ENCODE results near the gene FBXL7.

Gene FBXL7

DNA sequence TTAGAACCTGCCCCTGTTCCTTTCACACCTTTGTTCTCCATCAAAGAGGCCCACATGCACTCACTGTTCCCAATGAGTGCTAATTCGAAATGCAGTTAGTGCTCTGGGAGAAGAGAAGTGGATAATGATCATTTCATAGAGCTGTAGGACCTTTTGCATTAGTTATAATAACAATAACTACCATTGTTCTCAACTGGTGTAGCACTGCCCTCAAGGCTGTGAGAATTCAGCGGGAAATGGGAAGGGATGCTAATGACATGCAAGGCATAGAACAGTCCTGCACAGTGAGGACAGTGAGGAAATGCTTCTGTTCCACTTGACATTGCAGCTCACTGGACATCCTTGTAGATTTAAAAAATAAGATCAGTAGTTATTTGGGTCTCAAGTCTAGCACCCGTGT is 187.4 kb downstream of the FBXL7 start:
- no peak overlapping the region for H3K27ac ChIP-seq (ENCODE audit: low read depth, low read length, poor library complexity, severe bottlenecking)
- no peak overlapping the region for H3K4me3 ChIP-seq (ENCODE audit: low read depth, low read length, poor library complexity, severe bottlenecking)
- H3K4me1 ChIP-seq (ENCODE audit: insufficient read depth, low read length, severe bottlenecking) = no peaks in the 10 kb centered on the region
- H3K79me2 ChIP-seq (ENCODE audit: insufficient read depth, low read length) = no peaks in the 10 kb centered on the region
- no peaks in the 10 kb centered on the region for H3K36me3 ChIP-seq (ENCODE audit: insufficient read depth, low read length)
- H3F3A ChIP-seq (ENCODE audit: insufficient read depth, low read length) = no peaks in the 10 kb centered on the region
- H3K9me2 ChIP-seq (ENCODE audit: low read depth, low read length) = no peaks in the 10 kb centered on the region
- H3K9me3 ChIP-seq (ENCODE audit: low read length) = no peaks in the 10 kb centered on the region
- H2AFZ ChIP-seq (ENCODE audit: low read length) = no peak overlapping the region
- H4K20me1 ChIP-seq (ENCODE audit: insufficient read depth, low read length) = no peaks in the 10 kb centered on the region
- H3K9ac ChIP-seq (ENCODE audit: low read length) = no peak overlapping the region
- no peaks in the 10 kb centered on the region for H3K27me3 ChIP-seq (ENCODE audit: insufficient read depth, low read length)
- TF ChIP-seq EZH2 (IDR thresholded peaks at IDR 0.05; ENCODE audit: borderline replicate concordance, low read length) = no peak
- TF ChIP-seq, protein P1, sequence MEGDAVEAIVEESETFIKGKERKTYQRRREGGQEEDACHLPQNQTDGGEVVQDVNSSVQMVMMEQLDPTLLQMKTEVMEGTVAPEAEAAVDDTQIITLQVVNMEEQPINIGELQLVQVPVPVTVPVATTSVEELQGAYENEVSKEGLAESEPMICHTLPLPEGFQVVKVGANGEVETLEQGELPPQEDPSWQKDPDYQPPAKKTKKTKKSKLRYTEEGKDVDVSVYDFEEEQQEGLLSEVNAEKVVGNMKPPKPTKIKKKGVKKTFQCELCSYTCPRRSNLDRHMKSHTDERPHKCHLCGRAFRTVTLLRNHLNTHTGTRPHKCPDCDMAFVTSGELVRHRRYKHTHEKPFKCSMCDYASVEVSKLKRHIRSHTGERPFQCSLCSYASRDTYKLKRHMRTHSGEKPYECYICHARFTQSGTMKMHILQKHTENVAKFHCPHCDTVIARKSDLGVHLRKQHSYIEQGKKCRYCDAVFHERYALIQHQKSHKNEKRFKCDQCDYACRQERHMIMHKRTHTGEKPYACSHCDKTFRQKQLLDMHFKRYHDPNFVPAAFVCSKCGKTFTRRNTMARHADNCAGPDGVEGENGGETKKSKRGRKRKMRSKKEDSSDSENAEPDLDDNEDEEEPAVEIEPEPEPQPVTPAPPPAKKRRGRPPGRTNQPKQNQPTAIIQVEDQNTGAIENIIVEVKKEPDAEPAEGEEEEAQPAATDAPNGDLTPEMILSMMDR (IDR thresholded peaks at IDR 0.05; ENCODE audit: low read length) = no peak
- no peak overlapping the region for H3K4me2 ChIP-seq (ENCODE audit: low read length)

DNA sequence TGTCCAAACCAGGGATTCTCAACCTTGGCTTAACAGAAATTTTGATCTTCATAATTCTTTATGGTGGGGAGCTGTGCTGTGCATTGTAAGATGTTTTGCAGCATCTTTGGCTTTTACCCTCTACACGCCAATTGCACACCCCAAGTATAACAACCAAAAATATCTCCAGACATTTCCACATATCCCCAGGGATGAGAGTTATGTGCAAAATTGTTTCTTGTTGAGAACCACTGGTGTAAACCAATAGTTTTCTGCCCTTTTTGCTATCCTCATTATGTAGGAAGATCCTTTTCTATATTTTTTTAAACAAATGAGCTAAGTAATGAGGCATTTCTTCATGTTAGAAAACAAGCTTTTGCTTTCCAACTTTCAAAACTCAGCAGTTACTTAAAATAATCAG is 189.9 kb downstream of the FBXL7 start:
- H3K27ac ChIP-seq (ENCODE audit: low read depth, low read length, poor library complexity, severe bottlenecking) = no peak overlapping the region
- TF ChIP-seq, protein P1 (IDR thresholded peaks at IDR 0.05; ENCODE audit: low read length) = no peak
- no peak for TF ChIP-seq EZH2 (IDR thresholded peaks at IDR 0.05; ENCODE audit: borderline replicate concordance, low read length)
- H3K4me1 ChIP-seq (ENCODE audit: insufficient read depth, low read length, severe bottlenecking) = no peaks in the 10 kb centered on the region
- no peak overlapping the region for H2AFZ ChIP-seq (ENCODE audit: low read length)
- no peaks in the 10 kb centered on the region for H3K36me3 ChIP-seq (ENCODE audit: insufficient read depth, low read length)
- no peaks in the 10 kb centered on the region for H3K27me3 ChIP-seq (ENCODE audit: insufficient read depth, low read length)
- H3F3A ChIP-seq (ENCODE audit: insufficient read depth, low read length) = no peaks in the 10 kb centered on the region
- H3K9me2 ChIP-seq (ENCODE audit: low read depth, low read length) = no peaks in the 10 kb centered on the region
- no peak overlapping the region for H3K9ac ChIP-seq (ENCODE audit: low read length)
- no peaks in the 10 kb centered on the region for H3K79me2 ChIP-seq (ENCODE audit: insufficient read depth, low read length)
- no peak overlapping the region for H3K4me3 ChIP-seq (ENCODE audit: low read depth, low read length, poor library complexity, severe bottlenecking)
- H3K4me2 ChIP-seq (ENCODE audit: low read length) = no peak overlapping the region
- no peaks in the 10 kb centered on the region for H4K20me1 ChIP-seq (ENCODE audit: insufficient read depth, low read length)
- no peaks in the 10 kb centered on the region for H3K9me3 ChIP-seq (ENCODE audit: low read length)

DNA sequence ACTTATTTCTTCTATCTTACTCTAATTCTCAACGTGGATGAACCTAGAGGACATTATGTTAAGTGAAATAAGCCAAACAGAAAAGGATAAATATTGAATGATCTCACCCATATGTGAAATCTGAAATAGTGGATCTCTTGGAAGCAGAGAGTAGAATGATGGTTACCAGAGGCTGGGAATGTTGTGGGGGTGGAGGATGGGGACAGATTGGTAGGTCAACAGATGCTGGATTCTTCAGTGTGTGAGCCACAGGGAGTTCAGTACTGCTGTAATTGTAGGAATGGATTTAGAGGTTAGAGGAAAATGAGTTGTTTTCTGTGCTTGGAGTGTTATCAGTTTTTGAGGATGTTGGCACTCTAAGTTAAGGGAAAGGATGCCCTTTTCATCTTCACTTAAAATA is 190.6 kb downstream of the FBXL7 start:
- H3K79me2 ChIP-seq (ENCODE audit: insufficient read depth, low read length) = no peaks in the 10 kb centered on the region
- no peaks in the 10 kb centered on the region for H3K9me2 ChIP-seq (ENCODE audit: low read depth, low read length)
- TF ChIP-seq, protein P1 (IDR thresholded peaks at IDR 0.05; ENCODE audit: low read length) = no peak
- TF ChIP-seq EZH2 (IDR thresholded peaks at IDR 0.05; ENCODE audit: borderline replicate concordance, low read length) = no peak
- H3K9me3 ChIP-seq (ENCODE audit: low read length) = no peaks in the 10 kb centered on the region
- no peaks in the 10 kb centered on the region for H3K4me1 ChIP-seq (ENCODE audit: insufficient read depth, low read length, severe bottlenecking)
- no peak overlapping the region for H3K4me3 ChIP-seq (ENCODE audit: low read depth, low read length, poor library complexity, severe bottlenecking)
- H3K36me3 ChIP-seq (ENCODE audit: insufficient read depth, low read length) = no peaks in the 10 kb centered on the region
- no peaks in the 10 kb centered on the region for H3F3A ChIP-seq (ENCODE audit: insufficient read depth, low read length)
- no peak overlapping the region for H3K4me2 ChIP-seq (ENCODE audit: low read length)
- H3K9ac ChIP-seq (ENCODE audit: low read length) = no peak overlapping the region
- no peak overlapping the region for H2AFZ ChIP-seq (ENCODE audit: low read length)
- no peak overlapping the region for H3K27ac ChIP-seq (ENCODE audit: low read depth, low read length, poor library complexity, severe bottlenecking)
- no peaks in the 10 kb centered on the region for H3K27me3 ChIP-seq (ENCODE audit: insufficient read depth, low read length)
- H4K20me1 ChIP-seq (ENCODE audit: insufficient read depth, low read length) = no peaks in the 10 kb centered on the region
